ENCODE results near the gene AGAP5. TPM values are rescaled to one million over a fixed set of nuclear protein-coding genes. Genes with fewer than 3 reads are reported as not detected.

AGAP5 gene
- total and polyA plus RNA-seq, 2 of the 8 experiments (the other 6 are each of a cell fraction or from before 2014, with no cell fraction given): 5.4 to 6.0 TPM

GRCh38 chr10:73743905-73744663, 46.2 kb upstream of the AGAP5 start, which contains the start of gene SEC24C:
SEC24C (plus strand) TSS chr10:73744372; CDS start chr10:73746833, 2,461 bp downstream.
- H4K8ac ChIP-seq (ENCODE audit: extremely low read depth, insufficient read depth, low read length): peak within 1 kb of the TSS; percentile 93; the same call in 1 of the 2 replicates
- no peak within 1 kb of the TSS for H3K23ac ChIP-seq (ENCODE audit: insufficient read length)
- H2AK5ac ChIP-seq (ENCODE audit: low read depth, low read length): 0 out of 2 replicates have a peak within 1 kb of the TSS, but pooled peaks have one; percentile 19
- no peaks in the 10 kb centered on the region for H3K9me3 ChIP-seq (ENCODE audit: insufficient read depth in 2 of 2, low read depth in 1 of 2, low read length in 1 of 2)
- peak within 1 kb of the TSS; percentile 89 for H3K18ac ChIP-seq (ENCODE audit: extremely low read depth, low read length)
- no peak within 1 kb of the TSS for H2BK20ac ChIP-seq (ENCODE audit: low read length)
- H2BK5ac ChIP-seq (ENCODE audit: low read depth, low read length): peak within 1 kb of the TSS; percentile 84
- peaks cover 3% of the 10 kb centered on the region; the same call in 1 of the 2 replicates for H3K23me2 ChIP-seq (ENCODE audit: low read depth, low read length)
- peak within 1 kb of the TSS; percentile 85 for H3K4ac ChIP-seq (replicated peaks; ENCODE audit: insufficient read length, low read depth, low read length)
- 2% methylated on average over 36 of the region's 36 CpGs; no CpG with 5 or more reads in 1 of the 2 experiments for WGBS, 2 experiments (ENCODE audit: extremely low coverage in 1 of 2, insufficient coverage in 1 of 2, insufficient read length in 1 of 2, insufficient replicate concordance in 2 of 2, low coverage in 1 of 2, low lambda C conversion rate in 2 of 2, missing lambda C conversion rate in 1 of 2)
- H2BK12ac ChIP-seq (ENCODE audit: low read depth, low read length): 0 out of 2 replicates have a peak within 1 kb of the TSS, but pooled peaks have one; percentile 21
- peak within 1 kb of the TSS; percentile 81 for H4K5ac ChIP-seq (ENCODE audit: insufficient read length, low read depth, low read length)
- H3K56ac ChIP-seq (replicated peaks; ENCODE audit: insufficient read length, low read depth, low read length): peak within 1 kb of the TSS; percentile 66
- H3K79me1 ChIP-seq (ENCODE audit: low read depth, low read length): peaks cover 8% of the 10 kb centered on the region
- ChIA-PET POLR2A (ENCODE audit: partially characterized antibody) (interaction anchor here (0.9 to 7.0 kb wide), 20 partner anchors 10 to 491 kb away, joined by 3 to 124 read pairs (median 5); partner anchors contain the start of genes CHCHD1, SYNPO2L and ZSWIM8), CTCF (ENCODE audit: partially characterized antibody) (interaction anchor here (1.0 to 1.3 kb wide), 4 partner anchors 13 to 214 kb away, joined by 3 to 5 read pairs (median 4); a partner anchor contains a TSS)
- peaks cover 3 to 11% (median 3%) of the 10 kb centered on the region in 4 experiments; a peak in 4 of 8 replicates for H3K36me3 ChIP-seq (ENCODE audit: control insufficient read depth in 2 of 4, insufficient read depth in 4 of 4, low read length in 3 of 4)
- H3K4me1 ChIP-seq (replicated peaks in 1 of 4; ENCODE audit: control insufficient read depth in 3 of 4, insufficient read depth in 4 of 4, low read length in 3 of 4): peaks cover 5 to 20% (median 10%) of the 10 kb centered on the region in 4 experiments; a peak in 6 of 7 replicates
- H4K20me1 ChIP-seq (replicated peaks in 1 of 2; ENCODE audit: control insufficient read depth in 1 of 2, insufficient read depth in 2 of 2, low read length in 2 of 2): no peaks in the 10 kb centered on the region
- no peak for FAIRE-seq
- peak within 1 kb of the TSS; percentile 92 for H2BK120ac ChIP-seq (replicated peaks; ENCODE audit: low read depth, low read length)
- peak within 1 kb of the TSS; percentile 93 for H3K27ac ChIP-seq (ENCODE audit: low read depth, low read length)
- H3K4me2 ChIP-seq (ENCODE audit: insufficient read depth in 1 of 2, low read depth in 2 of 2, low read length in 2 of 2): peak within 1 kb of the TSS; percentile 49 to 86
- peak within 1 kb of the TSS; percentile 87 to 93 (median 92) for H3K9ac ChIP-seq (replicated peaks in 1 of 4; ENCODE audit: extremely low read depth in 1 of 4, low read depth in 3 of 4, low read length in 3 of 4)
- H2AFZ ChIP-seq (ENCODE audit: low read length): peak within 1 kb of the TSS; percentile 68; the same call in 1 of the 2 replicates
- H4K91ac ChIP-seq (replicated peaks; ENCODE audit: insufficient read length, low read length): peak within 1 kb of the TSS; percentile 95
- H2BK15ac ChIP-seq (ENCODE audit: low read length): 0 out of 2 replicates have a peak within 1 kb of the TSS, but pooled peaks have one; percentile 46
- DNase-seq (ENCODE audit: low read depth in 1 of 2, low spot score in 2 of 2): peak; percentile 82 to 95
- no peaks in the 10 kb centered on the region for H3K27me3 ChIP-seq (replicated peaks in 1 of 4; ENCODE audit: control insufficient read depth in 3 of 4, extremely low read depth in 1 of 4, insufficient read depth in 3 of 4, low read length in 3 of 4)
- peaks cover 0 to 18% of the 10 kb centered on the region in 2 experiments; a peak in 2 of 4 replicates for H3K79me2 ChIP-seq (ENCODE audit: control insufficient read depth in 1 of 2, insufficient read depth in 2 of 2, low read length in 2 of 2)
- peak within 1 kb of the TSS; percentile 69 to 92 (median 82) for H3K4me3 ChIP-seq (ENCODE audit: extremely low read depth in 1 of 4, insufficient read depth in 2 of 4, low read depth in 3 of 4, low read length in 4 of 4)
- H3K14ac ChIP-seq (ENCODE audit: insufficient read length): no peak within 1 kb of the TSS
- TF ChIP-seq EP300 (IDR thresholded peaks at IDR 0.05; ENCODE audit: borderline replicate concordance in 1 of 2, low read depth in 2 of 2, low read length in 2 of 2): no peak
- TF ChIP-seq BRCA1 (IDR thresholded peaks at IDR 0.05; ENCODE audit: low read depth, low read length): no peak
- no peak for TF ChIP-seq KDM1A (IDR thresholded peaks at IDR 0.05; ENCODE audit: borderline replicate concordance, low read length)
- TF ChIP-seq SP2 (IDR thresholded peaks at IDR 0.05; ENCODE audit: low read length): no peak
- no peak for TF ChIP-seq RBBP5 (IDR thresholded peaks at IDR 0.05; ENCODE audit: borderline replicate concordance, low read depth, low read length)
- no peak for TF ChIP-seq FOSL1 (IDR thresholded peaks at IDR 0.05; ENCODE audit: insufficient read depth, low read depth, low read length)
- TF ChIP-seq, protein P1, sequence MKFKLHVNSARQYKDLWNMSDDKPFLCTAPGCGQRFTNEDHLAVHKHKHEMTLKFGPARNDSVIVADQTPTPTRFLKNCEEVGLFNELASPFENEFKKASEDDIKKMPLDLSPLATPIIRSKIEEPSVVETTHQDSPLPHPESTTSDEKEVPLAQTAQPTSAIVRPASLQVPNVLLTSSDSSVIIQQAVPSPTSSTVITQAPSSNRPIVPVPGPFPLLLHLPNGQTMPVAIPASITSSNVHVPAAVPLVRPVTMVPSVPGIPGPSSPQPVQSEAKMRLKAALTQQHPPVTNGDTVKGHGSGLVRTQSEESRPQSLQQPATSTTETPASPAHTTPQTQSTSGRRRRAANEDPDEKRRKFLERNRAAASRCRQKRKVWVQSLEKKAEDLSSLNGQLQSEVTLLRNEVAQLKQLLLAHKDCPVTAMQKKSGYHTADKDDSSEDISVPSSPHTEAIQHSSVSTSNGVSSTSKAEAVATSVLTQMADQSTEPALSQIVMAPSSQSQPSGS (IDR thresholded peaks at IDR 0.05; ENCODE audit: low read length): peak; percentile 35; the same call in 1 of the 2 replicates
- no peak for TF ChIP-seq SRF (IDR thresholded peaks at IDR 0.05; ENCODE audit: low read depth, low read length)
- no peak for TF ChIP-seq ZNF274 (IDR thresholded peaks at IDR 0.05; ENCODE audit: borderline replicate concordance, extremely low read depth, low read length)
